Breast epithelium (tissue), 3 donors: ENCODE data around the gene CAMSAP2.

Experiments used
- POLR2AphosphoS5 ChIP-seq, 3 donors: sonication (generic); formaldehyde crosslinking; IDR thresholded peaks; one replicate each; pipeline ENCODE4 v1.6.1; 2017; ENCODE audit warnings: antibody characterized with exemption in 3 of 3
- TF ChIP-seq, protein P1 (sequence below), 3 donors: fragments of 450-650 bp; IDR thresholded peaks; one replicate each; pipeline ENCODE4 v1.5.1; 2016 to 2017; ENCODE audit warnings: antibody characterized with exemption in 3 of 3, mild to moderate bottlenecking in 3 of 3, moderate library complexity in 3 of 3

DNA sequence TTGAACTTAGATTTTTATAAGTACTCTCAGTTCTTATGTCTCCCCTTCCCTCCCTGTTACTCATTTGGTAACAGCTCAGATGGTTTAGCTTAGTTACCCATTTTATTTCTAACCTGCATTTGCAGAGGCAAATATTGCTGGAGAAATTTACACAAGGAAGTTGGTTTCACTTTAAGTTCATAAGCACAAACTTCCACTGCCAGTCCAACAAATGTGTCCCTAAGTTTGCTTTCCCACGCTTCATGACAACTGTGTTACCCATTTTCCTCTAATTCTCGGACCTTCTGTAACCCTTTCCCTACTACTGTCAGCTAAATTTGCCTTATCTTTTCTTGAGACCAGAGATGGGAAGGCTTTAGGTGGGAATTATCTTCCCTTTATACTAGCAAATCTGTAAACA lies 70.2 kb downstream of the CAMSAP2 start:
- TF ChIP-seq, protein P1, sequence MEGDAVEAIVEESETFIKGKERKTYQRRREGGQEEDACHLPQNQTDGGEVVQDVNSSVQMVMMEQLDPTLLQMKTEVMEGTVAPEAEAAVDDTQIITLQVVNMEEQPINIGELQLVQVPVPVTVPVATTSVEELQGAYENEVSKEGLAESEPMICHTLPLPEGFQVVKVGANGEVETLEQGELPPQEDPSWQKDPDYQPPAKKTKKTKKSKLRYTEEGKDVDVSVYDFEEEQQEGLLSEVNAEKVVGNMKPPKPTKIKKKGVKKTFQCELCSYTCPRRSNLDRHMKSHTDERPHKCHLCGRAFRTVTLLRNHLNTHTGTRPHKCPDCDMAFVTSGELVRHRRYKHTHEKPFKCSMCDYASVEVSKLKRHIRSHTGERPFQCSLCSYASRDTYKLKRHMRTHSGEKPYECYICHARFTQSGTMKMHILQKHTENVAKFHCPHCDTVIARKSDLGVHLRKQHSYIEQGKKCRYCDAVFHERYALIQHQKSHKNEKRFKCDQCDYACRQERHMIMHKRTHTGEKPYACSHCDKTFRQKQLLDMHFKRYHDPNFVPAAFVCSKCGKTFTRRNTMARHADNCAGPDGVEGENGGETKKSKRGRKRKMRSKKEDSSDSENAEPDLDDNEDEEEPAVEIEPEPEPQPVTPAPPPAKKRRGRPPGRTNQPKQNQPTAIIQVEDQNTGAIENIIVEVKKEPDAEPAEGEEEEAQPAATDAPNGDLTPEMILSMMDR (IDR thresholded peaks at IDR 0.05), result no peak
- no peak for TF ChIP-seq POLR2AphosphoS5 (IDR thresholded peaks at IDR 0.05)
